Germinal center (tissue), 1 donor: ENCODE measurements around the gene SERPIND1.
"Not testable (repeated sequence)": the region's sequence is repeated elsewhere in the genome, so short reads cannot be mapped to it uniquely, and the experiment has no call there.

Experiments used
- DNase-seq: peaks from one replicate; pipeline ENCODE4 v3.0.0; 2012; ENCODE audit warnings: mixed read lengths, low spot score

SERPIND1 gene

DNA sequence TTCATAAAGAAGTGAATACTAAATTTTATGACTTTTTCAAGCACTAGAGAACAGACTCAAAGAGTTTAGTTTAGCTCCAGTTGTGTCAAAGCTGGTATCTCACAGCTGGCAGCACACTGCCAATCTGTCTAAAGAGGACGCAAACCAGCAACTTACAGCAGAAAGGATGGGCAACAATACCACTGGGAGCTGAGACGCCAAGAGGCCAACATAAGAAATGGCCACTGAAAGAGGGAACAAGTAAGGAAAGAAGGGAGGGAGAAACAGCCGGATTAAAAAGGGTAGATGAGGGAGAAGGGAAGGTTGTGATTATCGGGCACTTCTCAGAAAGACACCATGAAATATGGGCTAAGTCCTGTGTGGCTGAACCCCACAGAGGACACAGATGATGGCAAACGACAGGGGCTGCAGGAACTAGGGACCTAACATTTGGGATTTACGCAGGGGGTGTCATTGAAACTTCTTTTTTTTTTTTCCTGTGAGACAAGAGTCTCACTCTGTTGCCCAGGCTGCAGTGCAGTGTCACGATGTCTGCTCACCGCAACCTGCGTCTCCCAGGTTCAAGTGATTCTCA is 41.7 kb downstream of the SERPIND1 start:
- DNase-seq: no peak

DNA sequence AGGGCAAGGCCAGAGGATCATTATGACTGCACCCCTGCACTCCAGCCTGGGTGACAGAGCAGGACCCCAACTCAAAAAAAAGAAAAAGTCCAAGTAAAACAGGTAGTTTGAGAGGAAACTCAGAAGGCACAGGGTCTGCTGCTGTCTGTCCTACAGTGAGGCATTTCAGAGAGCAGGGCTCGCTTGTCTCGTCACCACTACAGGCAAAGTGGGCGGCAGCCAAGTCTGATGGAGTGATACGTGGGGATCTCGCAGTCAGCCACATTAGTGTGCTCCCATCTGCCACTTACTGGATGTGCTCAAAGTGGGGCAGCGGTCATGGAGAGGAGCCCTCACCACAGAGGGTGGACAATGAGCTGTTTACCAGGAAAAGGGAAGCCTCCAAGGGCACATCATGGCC is 42.6 kb downstream of the SERPIND1 start:
- no peak for DNase-seq

DNA sequence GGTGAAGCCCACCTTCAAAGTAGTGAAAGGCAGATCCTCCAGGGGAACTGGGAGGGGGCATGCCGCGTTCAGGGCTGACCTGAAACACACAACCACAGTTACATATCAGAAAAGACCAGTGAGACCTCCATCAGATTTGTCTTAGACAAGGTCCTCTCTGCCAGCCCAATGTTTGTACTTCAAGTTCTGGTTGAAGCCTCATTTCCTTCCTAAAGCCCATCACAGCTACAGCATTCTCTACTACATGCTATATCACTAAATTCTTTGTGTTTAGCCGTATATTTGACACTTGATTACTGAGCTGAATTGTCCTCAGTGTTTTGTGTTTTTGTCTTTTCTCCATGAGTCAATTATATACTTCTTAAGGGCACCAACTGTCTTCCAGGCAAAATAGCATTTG is 44.6 kb downstream of the SERPIND1 start:
- no peak for DNase-seq

DNA sequence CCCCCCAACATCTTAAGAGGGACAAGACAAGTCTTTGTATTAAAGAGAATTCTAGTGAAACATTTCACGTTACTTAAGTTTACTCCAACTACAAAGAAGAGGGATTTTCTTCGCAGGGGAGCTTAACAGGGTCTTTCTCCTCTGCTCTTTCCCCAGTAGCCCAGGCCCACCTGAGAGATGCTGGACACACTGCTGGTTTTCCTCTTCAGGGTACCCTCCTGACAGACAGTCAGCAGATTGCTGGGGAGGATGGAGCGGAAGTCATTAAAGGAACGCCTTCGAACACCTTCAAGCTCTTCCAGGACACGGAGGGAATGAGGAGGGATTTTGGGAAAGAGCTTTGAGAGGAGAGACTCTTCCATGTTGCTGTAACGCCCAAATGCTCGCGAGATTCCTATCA is 45.6 kb downstream of the SERPIND1 start:
- DNase-seq: no peak

DNA sequence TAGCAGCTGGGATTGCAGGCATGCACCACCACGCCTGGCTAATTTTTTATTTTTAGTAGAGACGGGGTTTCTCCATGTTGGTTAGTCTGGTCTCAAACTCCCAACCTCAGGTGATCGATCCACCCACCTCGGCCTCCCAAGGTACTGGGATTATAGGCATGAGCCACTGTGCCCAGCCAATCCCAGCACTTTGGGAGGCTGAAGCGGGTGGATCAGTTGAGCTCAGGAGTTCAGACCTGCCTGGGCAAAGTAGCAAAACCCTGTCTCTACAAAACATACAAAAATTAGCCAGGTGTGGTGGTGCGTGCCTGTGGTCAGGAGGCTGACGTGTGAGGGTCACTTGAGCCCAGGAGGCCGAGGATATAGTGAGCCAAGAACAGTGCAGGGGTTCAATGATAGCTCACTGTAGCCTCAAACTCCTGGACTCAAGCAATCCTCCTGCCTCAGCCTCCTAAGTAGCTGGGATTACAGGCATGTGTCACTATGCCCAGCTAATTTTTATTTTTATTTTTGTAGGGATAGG is 47.9 kb downstream of the SERPIND1 start:
- not testable (repeated sequence) for DNase-seq

DNA sequence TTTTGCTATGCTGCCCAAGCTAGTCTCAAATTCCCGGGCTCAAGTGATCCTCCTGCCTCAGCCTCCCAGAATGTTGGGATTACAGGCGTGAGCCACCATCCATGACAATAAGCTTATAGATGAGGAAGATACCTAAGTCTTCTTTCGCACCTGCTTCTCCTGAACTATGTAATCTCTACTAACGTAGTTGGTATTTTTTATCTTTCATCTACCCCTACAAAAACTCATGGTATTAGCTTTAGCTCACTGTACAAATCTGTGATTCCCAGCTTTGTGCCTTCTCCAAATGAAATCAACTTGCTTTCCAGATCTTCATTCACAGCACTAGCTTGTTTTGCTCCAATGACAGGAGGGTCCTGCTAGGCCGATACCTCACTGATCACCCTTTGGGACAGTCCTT is 48.3 kb downstream of the SERPIND1 start:
- DNase-seq: no peak

DNA sequence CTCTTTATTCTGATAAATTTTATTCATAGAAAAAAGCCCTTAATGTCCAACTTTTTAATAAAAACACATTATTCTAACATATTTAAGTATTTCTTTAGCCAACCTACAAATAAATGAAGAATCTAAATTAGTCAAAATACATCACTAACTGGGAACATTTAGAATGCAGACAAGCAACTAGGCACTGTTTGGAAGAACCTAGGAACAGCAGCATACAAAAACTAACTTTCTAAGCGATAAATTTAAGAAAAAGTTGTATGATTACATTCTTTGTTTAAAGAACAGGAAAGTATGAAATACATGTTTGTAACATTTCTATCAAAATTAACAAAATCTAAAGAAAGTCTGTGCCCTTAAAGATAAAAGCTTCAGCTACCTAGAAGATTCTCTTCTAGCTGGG is 49.4 kb downstream of the SERPIND1 start:
- no peak for DNase-seq

DNA sequence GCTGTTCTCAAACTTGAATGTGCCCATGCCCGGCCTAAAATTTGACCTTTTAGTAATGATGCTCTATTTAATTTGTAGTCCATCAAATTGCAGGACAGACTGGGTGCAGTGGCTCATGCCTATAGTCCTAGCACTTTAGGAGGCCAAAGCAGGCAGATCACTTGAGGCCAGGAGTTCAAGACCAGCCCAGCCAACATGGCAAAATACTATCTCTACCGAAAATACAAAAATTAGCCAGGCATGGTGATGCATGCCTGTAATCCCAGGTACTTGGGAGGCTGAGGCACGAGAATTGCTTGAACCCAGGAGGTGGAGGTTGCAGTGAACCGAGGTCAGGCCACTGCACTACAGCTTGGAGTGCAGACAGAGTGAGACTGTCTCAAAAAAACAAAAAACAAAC is 51.3 kb downstream of the SERPIND1 start:
- not testable (repeated sequence) for DNase-seq

DNA sequence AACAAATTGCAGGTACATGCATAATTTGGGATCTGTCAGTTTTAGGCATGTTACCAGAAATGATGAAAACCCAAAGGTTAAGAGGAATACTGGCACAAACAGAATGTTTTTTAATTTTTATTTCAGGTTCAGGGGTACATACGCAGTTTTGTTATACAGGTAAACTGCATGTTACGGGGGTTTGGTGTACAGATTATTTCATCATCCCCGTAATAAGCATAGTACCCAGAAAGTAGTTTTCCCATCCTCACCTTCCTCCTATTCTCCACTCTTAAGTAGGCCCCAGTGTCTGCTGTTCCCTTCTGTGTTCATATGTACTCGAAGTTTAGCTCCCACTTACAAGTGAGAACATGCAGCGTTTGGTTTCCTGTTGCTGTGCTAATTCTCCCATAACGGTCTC is 51.7 kb downstream of the SERPIND1 start:
- no peak for DNase-seq

DNA sequence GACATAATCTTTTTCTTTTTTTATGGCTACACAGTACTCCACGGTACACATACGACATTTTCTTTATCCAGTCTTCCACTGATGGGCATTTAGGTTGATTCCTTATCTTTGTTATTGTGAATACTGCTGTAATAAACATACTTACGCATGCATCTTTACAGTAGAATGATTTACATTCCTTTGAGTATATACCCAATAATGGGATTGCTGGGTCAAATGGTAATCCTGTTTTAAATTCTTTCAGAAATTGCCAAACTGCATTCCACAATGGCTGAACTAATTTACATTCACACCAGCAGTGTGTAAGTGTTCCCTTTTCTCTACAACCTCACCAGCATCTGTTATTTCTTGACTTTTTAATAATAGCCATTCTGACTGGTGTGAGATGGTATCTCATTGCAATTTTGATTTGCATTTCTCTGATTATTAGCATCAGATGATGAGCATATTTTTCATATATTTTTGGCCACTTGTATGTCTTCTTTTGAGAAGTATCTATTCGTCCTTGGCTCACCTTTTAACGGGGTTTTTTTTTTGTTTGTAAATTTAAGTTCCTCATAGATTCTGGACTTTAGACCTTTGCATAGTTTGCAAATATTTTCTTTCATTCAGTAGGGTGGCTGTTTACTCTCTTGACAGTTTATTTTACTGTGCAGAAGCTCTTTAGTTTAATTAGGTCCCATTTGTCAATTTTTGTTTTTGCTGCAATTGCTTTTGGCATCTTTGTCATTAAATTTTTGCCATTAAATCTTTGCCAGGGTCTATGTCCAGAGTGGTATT is 52.6 kb downstream of the SERPIND1 start:
- not testable (repeated sequence) for DNase-seq

DNA sequence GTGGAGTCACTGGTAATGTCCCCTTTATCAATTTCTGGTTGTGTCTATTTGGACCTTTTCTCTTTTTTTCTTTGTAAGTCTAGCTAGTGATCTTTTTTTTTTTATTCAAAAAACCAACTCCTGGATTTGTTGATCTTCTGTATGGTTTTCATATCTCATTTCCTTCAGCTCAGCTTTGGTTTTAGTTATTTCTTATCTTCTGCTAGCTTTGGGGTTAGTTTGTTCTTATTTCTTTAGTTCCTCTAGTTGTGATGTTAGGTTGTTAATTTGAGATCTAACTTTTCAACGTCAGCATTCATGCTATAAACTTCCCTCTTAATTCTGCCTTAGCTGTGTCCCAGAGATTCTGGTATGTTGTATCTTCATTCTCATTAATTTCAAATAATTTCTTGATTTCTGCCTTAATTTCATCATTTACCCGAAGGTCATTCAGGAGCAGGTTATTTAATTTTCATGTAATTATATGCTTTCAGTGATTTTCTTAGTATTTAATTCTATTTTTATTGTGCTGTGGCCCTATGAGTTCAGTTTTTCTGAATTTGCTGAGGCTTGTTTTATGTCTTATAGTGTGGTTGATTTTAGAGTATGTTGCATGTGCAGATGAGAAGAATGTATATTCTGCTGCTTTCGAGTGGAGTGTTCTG is 55.7 kb downstream of the SERPIND1 start:
- no peak for DNase-seq

DNA sequence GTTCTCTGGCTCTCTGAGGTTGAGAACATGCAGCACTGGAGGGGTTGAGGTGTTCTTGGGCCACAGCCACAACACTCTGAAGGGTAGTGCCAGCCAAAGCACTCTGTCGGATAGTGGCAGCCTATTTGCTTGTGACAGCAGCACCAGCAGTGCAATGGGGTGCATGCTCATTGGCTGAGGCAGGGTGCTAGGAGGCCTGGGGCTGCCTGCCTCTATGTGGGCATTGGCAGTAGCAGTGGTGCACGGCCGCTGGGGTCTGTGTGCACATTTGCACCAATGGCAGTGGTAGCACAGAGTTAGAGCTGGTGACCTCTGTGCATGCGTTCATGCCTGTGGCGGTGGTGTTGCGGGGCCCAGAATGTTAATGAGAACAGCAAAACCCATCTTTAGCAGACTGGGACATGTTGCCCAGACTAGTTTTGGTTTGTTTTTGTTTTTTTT is 59.3 kb downstream of the SERPIND1 start:
- no peak for DNase-seq

DNA sequence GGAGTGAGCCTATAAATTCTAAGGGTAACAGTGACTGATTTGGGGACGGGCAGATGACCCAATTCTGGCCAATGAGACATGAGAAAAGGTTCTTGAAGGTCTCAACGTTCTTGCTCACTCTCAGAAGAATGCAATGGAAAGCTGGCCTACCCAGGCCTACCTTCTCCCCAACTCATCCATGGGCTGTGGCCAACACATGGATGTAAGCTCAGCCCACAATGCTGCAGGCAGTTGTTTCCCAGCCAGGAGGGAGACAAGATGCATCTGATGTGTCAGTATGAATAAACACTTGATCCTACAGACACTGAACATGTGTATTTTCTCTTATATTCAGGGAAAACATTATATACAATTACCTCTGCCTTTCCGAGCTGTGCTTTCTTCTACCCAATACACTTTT is 60.3 kb downstream of the SERPIND1 start:
- no peak for DNase-seq

DNA sequence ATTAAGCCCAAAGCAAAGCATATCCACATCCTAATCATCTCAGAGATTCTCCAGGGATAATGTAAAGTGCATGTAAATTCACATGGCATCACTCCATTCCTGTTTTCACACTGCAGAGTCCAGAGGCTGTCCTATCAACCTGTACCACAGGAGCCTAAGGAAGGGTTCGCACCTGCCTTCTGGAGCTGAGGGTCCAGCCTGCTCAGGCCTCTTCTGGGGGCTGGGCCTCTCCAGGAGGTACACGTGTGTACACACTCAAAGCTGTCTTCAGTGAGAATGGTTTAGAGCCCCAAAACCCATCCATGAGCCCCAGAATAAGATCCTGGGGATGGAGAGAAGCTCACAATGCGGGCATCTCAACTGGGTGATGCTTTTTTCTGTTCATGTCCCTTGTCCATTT is 60.8 kb downstream of the SERPIND1 start:
- DNase-seq: no peak
